IMR-90 (cell line): ENCODE data around the gene H1-8. TPM values are rescaled to one million over a fixed set of nuclear protein-coding genes. Genes with fewer than 3 reads are reported as not detected.
A peak's percentile ranks its signal among the peaks of the same experiment; 100 is the strongest.

Experiments used
- ATAC-seq: fragments of 200-7000 bp; cut with Tn5 transposase; 2 replicates; pipeline ENCODE4 v1.9.1; 2020; ENCODE audit warnings: low read depth, mild to moderate bottlenecking, moderate library complexity
- BruUV-seq: library from RNA; stranded (reverse); fragments of 400-500 nt; replicated peaks from 2 replicates; lab custom pipeline; 2021; lab: Mats Ljungman, UMichigan
- CTCF ChIA-PET: fragments of 300-600 bp; formaldehyde crosslinking; extraction: SDS; loops from one replicate; lab custom pipeline; 2021; ENCODE audit warnings: antibody characterized with exemption; lab: Yijun Ruan, JAX
- POLR2A ChIA-PET: fragments of 300-600 bp; sonication (Branson Sonifier 250); formaldehyde crosslinking; loops from one replicate; lab custom pipeline; 2022; ENCODE audit warnings: antibody characterized with exemption; ENCODE audit not compliant: unreplicated experiment; lab: Charles Lee
- DNase-seq: peaks from one replicate; pipeline ENCODE4 v3.0.0; 2013
- H2AFZ ChIP-seq: replicated peaks from 2 replicates; pipeline ENCODE3; 2013; ENCODE audit warnings: low read length, mild to moderate bottlenecking; ENCODE audit not compliant: poor library complexity
- H2AK5ac ChIP-seq: 2 replicates; pipeline ENCODE4 v1.6.1; 2013; ENCODE audit warnings: low read depth, low read length, inconsistent platforms
- H2AK9ac ChIP-seq: replicated peaks from 2 replicates; pipeline ENCODE3; 2013; ENCODE audit warnings: mild to moderate bottlenecking, low read depth, low read length, moderate library complexity; ENCODE audit not compliant: poor library complexity
- H2BK120ac ChIP-seq: 2 replicates; pipeline ENCODE4 v1.6.1; 2013; ENCODE audit warnings: low read depth, low read length, inconsistent platforms
- H2BK15ac ChIP-seq: 3 replicates; pipeline ENCODE4 v1.6.1; 2013; ENCODE audit warnings: low read depth, low read length, inconsistent platforms
- H2BK20ac ChIP-seq: 2 replicates; pipeline ENCODE4 v1.6.1; 2013; ENCODE audit warnings: low read depth, mild to moderate bottlenecking, inconsistent platforms, low read length, moderate library complexity
- H2BK5ac ChIP-seq: 2 replicates; pipeline ENCODE4 v1.6.1; 2013; ENCODE audit warnings: mild to moderate bottlenecking, low read depth, low read length, inconsistent platforms; ENCODE audit not compliant: poor library complexity, severe bottlenecking
- H3K14ac ChIP-seq: replicated peaks from 2 replicates; pipeline ENCODE4 v1.6.1; 2013; ENCODE audit warnings: low read depth, low read length, inconsistent platforms
- H3K18ac ChIP-seq: 2 replicates; pipeline ENCODE4 v1.6.1; 2013; ENCODE audit warnings: low read depth, low read length, control low read depth
- H3K23ac ChIP-seq: 2 replicates; pipeline ENCODE4 v1.6.1; 2013; ENCODE audit warnings: low read depth, low read length, inconsistent platforms
- H3K27ac ChIP-seq: 2 replicates; pipeline ENCODE4 v1.5.1; 2013; ENCODE audit warnings: mild to moderate bottlenecking, control low read depth, low read length; ENCODE audit not compliant: insufficient read depth
- H3K27me3 ChIP-seq: 2 replicates; pipeline ENCODE4 v1.6.1; 2013; ENCODE audit warnings: low read length; ENCODE audit not compliant: control insufficient read depth, insufficient read depth
- H3K36me3 ChIP-seq: 2 replicates; pipeline ENCODE4 v1.6.1; 2013; ENCODE audit warnings: low read length, mixed read lengths; ENCODE audit not compliant: control insufficient read depth, insufficient read depth
- H3K4ac ChIP-seq: 2 replicates; pipeline ENCODE4 v1.6.1; 2013; ENCODE audit warnings: low read depth, low read length, inconsistent platforms
- H3K4me1 ChIP-seq: 2 replicates; pipeline ENCODE4 v1.6.1; 2013; ENCODE audit warnings: low read length, mixed read lengths; ENCODE audit not compliant: control insufficient read depth, insufficient read depth
- H3K4me2 ChIP-seq: 2 replicates; pipeline ENCODE4 v1.6.1; 2013; ENCODE audit warnings: low read depth, mild to moderate bottlenecking, control low read depth, low read length, moderate library complexity
- H3K4me3 ChIP-seq: 2 replicates; pipeline ENCODE4 v1.5.1; 2013; ENCODE audit warnings: low read depth, mild to moderate bottlenecking, control low read depth, low read length, moderate library complexity; ENCODE audit not compliant: insufficient read depth
- H3K56ac ChIP-seq: 2 replicates; pipeline ENCODE4 v1.6.1; 2013; ENCODE audit warnings: low read length, inconsistent platforms; ENCODE audit not compliant: insufficient read depth; ENCODE audit errors: extremely low read depth
- H3K79me1 ChIP-seq, 2 experiments: 2 replicates each; pipeline ENCODE4 v1.6.1; 2013; ENCODE audit warnings: low read length in 2 of 2, inconsistent platforms in 1 of 2, low read depth in 1 of 2
- H3K9ac ChIP-seq: 2 replicates; pipeline ENCODE4 v1.6.1; 2013; ENCODE audit warnings: low read depth, low read length, control low read depth
- H3K9me1 ChIP-seq: 2 replicates; pipeline ENCODE4 v1.6.1; 2013; ENCODE audit warnings: low read length, inconsistent platforms; ENCODE audit not compliant: insufficient read depth
- H3K9me3 ChIP-seq: 2 replicates; pipeline ENCODE4 v1.6.1; 2013; ENCODE audit warnings: low read length; ENCODE audit not compliant: control insufficient read depth, insufficient read depth
- H4K20me1 ChIP-seq: 2 replicates; pipeline ENCODE4 v1.6.1; 2013; ENCODE audit warnings: low read length, inconsistent platforms; ENCODE audit not compliant: insufficient read depth
- H4K5ac ChIP-seq: 2 replicates; pipeline ENCODE4 v1.6.1; 2013; ENCODE audit warnings: mild to moderate bottlenecking, low read depth, low read length, control low read depth
- H4K8ac ChIP-seq, 2 experiments: 2 replicates each; pipeline ENCODE4 v1.6.1; 2013; ENCODE audit warnings: low read depth in 2 of 2, low read length in 2 of 2, control low read depth in 1 of 2, inconsistent platforms in 1 of 2
- H4K91ac ChIP-seq: 2 replicates; pipeline ENCODE4 v1.6.1; 2013; ENCODE audit warnings: low read depth, low read length, inconsistent platforms; ENCODE audit not compliant: insufficient read depth
- CTCF ChIP-seq: conservative IDR thresholded peaks from 2 replicates; pipeline ENCODE4 v1.5.1; 2012; ENCODE audit warnings: mild to moderate bottlenecking, low read depth, low read length, improper control_type of control experiment
- MAFK ChIP-seq: IDR thresholded peaks from 2 replicates; pipeline ENCODE4 v1.6.1; 2012; ENCODE audit warnings: low read depth, low read length, improper control_type of control experiment
- WGBS, 2 experiments: methylation state at CpG; one replicate each; pipeline versions ENCODE4 v1.1.5 to v1.1.7; 2013; ENCODE audit warnings: missing lambda C conversion rate in 2 of 2; ENCODE audit not compliant: insufficient read length in 1 of 2; ENCODE audit errors: extremely low coverage in 2 of 2; 5-methylcytosine and 5-hydroxymethylcytosine counted together
- dilution Hi-C: fragments of 300-500 bp; cut with HindIII; formaldehyde crosslinking; loops from one replicate; pipeline ENCODE4 v1.14.3; 2018; ENCODE audit warnings: low sequenced_read_pairs; ENCODE audit not compliant: unreplicated experiment
- in situ Hi-C: fragments of 300-500 bp; cut with MboI; formaldehyde crosslinking; loops from 3 replicates; pipeline ENCODE4 v1.14.3; 2019; ENCODE audit warnings: low sequenced_read_pairs, inconsistent platforms, mixed read lengths
- intact Hi-C: fragments of 100-400 bp; cut with micrococcal nuclease; formaldehyde crosslinking; loops from 2 replicates; pipeline ENCODE4 v1.10.0; 2022
- polyA plus RNA-seq, 3 experiments: library from polyadenylated mRNA; depleted of rRNA; stranded (reverse); fragments of >200 nt; gene quantifications; 2 replicates each; pipeline ENCODE4 v1.2.3, GENCODE V29; 2012; ENCODE audit warnings: low replicate concordance in 1 of 3
- total RNA-seq: library from RNA; depleted of rRNA; stranded (reverse); fragments of >200 nt; gene quantifications from 2 replicates; pipeline ENCODE4 v1.2.3, GENCODE V29; 2012

H1-8 gene
- total and polyA plus RNA-seq, 2 of the 4 experiments (the other 2 are of a cell fraction) = not detected

GRCh38 chr3:129536374-129536667 is 6.7 kb upstream of the H1-8 start:
- CTCF ChIA-PET = no interaction called here
- H4K91ac ChIP-seq = no peak overlapping the region
- POLR2A ChIA-PET = no interaction called here
- H2BK15ac ChIP-seq = no peak overlapping the region
- dilution Hi-C loops = no loop called here
- H3K4ac ChIP-seq = no peak overlapping the region
- no peak overlapping the region for H3K56ac ChIP-seq
- H2AK9ac ChIP-seq = no peak overlapping the region
- H4K20me1 ChIP-seq = no peaks in the 10 kb centered on the region
- BruUV-seq = no TSS peak
- no peak overlapping the region for H3K4me3 ChIP-seq
- H3K27ac ChIP-seq = no peak overlapping the region
- H3K4me1 ChIP-seq = peaks cover 3% of the 10 kb centered on the region; the same call in 1 of the 2 replicates
- no peak overlapping the region for H3K18ac ChIP-seq
- H4K8ac ChIP-seq = no peak overlapping the region; a peak in 1 of 4 replicates
- no peak overlapping the region for H2AFZ ChIP-seq
- no peaks in the 10 kb centered on the region for H3K36me3 ChIP-seq
- no peaks in the 10 kb centered on the region for H3K9me3 ChIP-seq
- no peak overlapping the region for H3K9ac ChIP-seq
- H3K9me1 ChIP-seq = no peaks in the 10 kb centered on the region
- H2BK20ac ChIP-seq = no peak overlapping the region
- no peak overlapping the region for H2BK120ac ChIP-seq
- H3K79me1 ChIP-seq = no peaks in the 10 kb centered on the region
- TF ChIP-seq CTCF (no peak), MAFK (0 out of 2 replicates have a peak, but pooled peaks have one; percentile 0)
- H2AK5ac ChIP-seq = no peak overlapping the region
- in situ Hi-C loops = no loop called here
- intact Hi-C loops = loop anchor here (5.0 kb wide), 1 partner anchor 84 kb away; no protein-coding TSS in a partner anchor
- H3K14ac ChIP-seq = no peak overlapping the region
- no peak overlapping the region for H4K5ac ChIP-seq
- no peak for DNase-seq
- H3K23ac ChIP-seq = no peak overlapping the region
- WGBS, 2 experiments = no CpG with 5 or more reads among the region's 2 CpGs
- no peak for ATAC-seq
- no peak overlapping the region for H2BK5ac ChIP-seq
- H3K27me3 ChIP-seq = peaks cover 5% of the 10 kb centered on the region; the same call in 1 of the 2 replicates
- H3K4me2 ChIP-seq = no peak overlapping the region
